Amniotic stem cell (primary cell): ENCODE data around the gene SRRM3.
"Not testable (repeated sequence)": the region's sequence is repeated elsewhere in the genome, so short reads cannot be mapped to it uniquely, and the experiment has no call there.

Source experiments
- DNase-seq: peaks from one replicate; lab custom pipeline; 2025; lab: John Stamatoyannopoulos, UW

Gene SRRM3

DNA sequence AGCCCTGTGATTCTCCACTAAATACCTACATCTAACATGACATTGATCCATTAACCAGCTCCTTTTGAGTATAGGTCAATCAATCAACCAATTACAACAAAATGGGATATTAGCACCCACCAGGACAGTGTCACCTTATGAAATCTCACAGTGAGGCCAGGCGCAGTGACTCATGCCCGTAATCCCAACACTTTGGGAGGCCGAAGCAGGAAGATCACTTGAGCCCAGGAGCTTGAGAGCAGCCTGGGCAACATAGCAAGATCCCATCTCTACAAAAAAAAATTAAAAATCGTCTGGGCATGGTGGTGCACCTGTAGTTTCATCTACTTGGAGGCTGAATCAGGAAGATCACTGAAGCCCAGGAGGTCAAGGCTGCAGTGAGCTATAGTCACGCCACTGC is 28.5 kb downstream of the SRRM3 start:
- no peak for DNase-seq

DNA sequence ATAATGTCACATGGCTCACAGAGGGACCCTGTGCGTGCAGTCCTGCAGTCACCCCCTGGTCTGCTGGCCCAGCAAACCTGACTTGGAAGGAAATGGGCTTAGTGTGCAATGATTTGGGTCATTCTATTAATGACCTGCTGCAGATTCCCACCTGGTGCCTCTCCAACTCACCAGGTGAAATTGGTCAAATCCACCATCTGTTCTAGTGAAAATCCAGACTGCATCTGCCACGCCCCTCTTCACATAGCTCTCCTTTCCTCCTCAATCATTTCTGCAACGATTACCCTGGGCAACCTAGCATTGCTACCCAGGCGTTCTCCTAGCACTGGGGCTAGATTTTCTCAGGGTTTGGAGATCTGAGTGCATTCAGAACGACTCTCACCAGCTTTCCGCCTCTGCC is 29.4 kb downstream of the SRRM3 start:
- DNase-seq = no peak

DNA sequence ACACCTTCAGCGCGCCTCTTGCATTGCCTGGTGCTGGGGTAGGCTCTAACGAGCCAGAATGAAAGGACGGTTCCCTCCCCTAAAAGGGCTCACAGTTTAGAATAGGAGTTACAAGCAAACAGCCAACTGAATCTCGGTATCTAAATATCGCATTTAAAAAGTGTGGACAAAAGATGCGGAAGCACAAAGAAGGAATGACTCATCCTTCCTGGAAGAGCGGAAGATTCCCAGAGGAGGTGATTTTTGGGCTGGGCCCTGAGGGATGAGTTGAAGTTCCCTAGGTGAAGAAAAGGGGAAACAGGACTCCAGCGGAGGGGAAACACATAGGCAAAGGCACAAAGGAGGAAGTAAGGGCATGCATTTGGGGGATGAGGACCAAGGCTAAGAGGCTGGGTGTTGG is 29.9 kb downstream of the SRRM3 start:
- no peak for DNase-seq

DNA sequence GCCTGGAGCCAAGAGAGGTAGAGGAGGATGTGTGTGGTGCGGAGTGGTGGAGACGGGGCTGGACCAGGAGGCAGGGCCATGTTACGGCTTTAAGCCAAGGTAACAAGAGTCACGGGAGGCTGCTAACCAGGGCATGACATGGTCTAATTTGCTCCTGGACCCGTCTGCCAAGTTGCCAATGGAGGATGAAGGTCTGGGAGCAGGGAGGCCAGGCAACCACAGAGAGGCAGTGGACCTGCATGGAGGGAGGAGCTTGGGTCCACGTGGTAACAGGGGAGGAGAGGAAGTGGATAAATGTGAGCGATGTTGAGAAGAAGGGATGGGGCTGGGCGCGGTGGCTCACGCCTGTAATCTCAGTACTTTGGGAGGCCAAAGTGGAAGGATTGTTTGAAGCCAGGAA is 31.0 kb downstream of the SRRM3 start:
- DNase-seq = no peak

DNA sequence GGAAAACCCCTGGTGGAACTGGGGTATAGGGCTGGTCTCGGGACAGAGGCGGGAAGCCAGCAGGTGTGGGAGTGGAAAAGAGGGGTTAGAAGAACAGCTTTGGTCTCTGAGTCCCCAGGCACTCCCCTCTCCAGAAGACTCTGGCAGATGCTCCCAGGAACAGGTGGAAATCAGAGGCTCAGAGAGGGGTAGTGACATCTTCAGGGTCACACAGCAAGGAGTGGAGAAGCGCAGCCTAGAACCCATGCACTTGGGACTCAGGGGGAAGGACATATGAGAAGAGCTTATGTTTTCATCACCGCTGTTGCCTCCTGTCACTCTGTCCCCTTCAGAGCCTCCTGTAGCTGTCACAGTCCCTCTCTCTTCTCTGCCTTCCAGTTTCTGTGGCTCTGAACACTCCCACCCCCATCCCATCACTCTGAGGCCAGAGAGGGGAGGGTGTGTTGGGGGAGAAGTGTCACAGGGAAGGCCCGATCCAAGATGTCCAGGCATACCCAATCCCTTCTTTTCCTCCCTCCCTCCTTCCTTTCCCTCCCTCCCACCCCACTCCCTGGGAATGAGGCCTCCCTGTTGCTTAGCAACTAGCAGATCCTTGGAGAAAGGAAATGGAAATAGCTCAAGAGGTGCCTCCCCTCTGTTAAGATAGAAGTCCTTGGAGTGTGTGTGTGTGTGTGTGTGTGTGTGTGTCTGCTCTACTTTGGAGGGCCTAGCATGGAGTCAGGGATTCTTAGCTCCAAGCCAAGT is 32.0 kb downstream of the SRRM3 start:
- DNase-seq = no peak

DNA sequence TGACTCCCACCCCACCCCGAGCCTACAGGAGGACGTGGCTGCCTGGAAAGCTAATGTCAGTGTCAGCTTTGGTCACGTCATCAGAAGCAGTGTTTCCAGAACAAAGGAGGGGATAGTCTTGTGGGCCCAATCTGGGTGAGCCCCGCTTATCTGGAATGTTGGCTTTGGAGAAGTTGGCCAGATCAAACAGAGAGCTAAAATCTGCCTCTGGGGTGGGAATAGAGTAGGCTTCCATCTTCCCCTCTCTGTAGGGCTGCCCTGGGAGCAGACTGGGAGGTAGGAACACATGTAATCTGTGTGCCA is 32.5 kb downstream of the SRRM3 start:
- DNase-seq = no peak

DNA sequence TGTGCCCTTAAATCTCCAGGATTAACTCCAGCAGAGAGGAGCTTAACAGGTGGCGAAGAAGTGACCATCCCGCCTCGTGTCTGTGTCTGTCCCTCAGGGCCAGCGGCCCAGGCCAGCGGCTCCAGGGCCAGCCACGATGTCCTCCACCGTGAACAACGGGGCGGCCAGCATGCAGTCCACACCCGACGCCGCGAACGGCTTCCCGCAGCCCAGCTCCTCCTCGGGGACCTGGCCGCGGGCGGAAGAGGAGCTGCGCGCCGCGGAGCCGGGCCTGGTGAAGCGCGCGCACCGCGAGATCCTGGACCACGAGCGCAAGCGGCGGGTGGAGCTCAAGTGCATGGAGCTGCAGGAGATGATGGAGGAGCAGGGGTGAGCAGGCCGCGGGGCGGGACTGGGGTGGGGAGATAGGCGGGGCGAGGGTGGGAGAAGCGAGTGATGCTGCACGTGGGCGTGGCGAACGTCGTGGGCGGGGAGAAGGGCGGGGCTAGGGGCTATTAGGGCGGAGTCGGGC is 33.3 kb downstream of the SRRM3 start:
- DNase-seq = no peak

DNA sequence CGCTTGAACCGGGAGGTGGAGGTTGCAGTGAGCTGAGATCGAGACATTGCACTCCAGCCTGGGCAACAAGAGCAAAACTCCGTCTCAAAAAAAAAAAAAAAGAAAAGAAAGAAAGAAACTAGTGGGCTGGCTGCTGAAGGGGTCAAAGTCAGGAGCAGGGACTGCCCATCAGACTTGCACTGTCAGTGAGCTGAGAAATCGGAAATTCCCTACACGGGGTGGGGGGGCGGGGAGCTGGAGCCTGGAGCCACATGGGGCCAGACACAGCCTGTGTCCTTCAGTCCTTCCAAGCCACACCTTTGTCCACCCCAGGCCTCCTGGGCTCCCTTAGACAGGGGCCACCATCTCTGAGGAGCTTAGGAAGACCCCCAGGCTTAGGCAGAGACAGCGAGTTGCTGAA is 34.5 kb downstream of the SRRM3 start:
- DNase-seq = no peak

DNA sequence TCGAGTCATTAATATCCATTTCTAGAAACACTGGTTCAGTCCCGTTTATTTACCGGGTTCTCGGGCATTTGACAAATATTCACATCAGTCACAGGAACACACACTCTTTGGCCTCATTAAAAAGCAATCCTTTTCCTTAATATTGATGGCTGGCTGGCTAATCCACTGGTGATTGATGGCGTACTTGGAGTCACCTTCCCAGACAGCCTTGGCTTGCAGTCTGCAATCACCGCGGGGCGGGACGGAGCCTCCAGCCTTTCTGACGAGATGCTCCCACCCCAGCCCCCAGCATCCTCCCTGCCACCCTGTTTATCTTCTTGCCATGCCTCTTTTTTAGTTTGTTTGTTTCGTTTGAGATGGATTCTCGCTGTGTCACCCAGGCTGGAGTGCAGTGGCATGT is 36.6 kb downstream of the SRRM3 start:
- DNase-seq = no peak

DNA sequence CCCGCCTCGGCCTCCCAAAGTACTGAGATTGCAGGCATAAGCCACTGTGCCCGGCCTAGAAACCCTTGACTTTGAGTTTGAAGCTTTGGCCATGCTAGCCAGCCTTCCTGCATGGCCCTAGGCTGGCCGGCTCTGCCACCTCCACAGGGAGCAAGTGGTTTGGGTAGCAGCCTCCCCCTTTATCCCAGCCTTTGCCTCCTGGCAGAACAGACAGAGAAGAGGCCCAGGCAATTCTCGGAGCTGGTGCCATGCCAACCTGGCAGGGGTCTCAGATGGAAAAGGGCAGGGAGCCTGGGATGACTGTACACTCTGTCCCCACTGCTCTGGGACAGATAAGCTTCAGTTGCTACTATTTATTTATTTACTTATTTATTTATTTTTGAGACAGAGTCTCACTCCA is 39.4 kb downstream of the SRRM3 start:
- no peak for DNase-seq

DNA sequence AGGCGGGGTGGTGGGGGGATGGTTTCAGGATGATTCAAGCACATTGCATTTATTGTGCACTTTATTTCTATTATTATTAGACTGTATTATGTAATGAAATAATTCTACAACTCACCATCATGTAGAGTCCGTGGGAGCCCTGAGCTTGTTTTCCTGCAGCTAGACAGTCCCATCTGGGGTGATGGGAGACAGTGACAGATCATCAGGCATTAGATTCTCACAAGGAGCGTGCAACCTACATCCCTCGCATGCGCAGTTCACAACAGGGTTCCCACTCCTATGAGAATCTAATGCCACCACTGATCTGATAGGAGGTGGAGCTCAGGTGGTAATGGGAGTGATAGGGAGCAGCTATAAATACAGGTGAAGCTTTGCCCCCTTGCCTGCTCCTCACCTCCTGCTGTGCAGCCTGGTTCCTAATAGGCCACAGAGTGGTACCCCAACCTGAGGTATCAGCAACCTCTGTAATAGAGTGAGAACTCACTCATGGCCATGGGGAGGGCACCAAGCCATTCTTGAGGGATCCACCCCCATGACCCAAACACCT is 40.9 kb downstream of the SRRM3 start:
- DNase-seq = not testable (repeated sequence)

DNA sequence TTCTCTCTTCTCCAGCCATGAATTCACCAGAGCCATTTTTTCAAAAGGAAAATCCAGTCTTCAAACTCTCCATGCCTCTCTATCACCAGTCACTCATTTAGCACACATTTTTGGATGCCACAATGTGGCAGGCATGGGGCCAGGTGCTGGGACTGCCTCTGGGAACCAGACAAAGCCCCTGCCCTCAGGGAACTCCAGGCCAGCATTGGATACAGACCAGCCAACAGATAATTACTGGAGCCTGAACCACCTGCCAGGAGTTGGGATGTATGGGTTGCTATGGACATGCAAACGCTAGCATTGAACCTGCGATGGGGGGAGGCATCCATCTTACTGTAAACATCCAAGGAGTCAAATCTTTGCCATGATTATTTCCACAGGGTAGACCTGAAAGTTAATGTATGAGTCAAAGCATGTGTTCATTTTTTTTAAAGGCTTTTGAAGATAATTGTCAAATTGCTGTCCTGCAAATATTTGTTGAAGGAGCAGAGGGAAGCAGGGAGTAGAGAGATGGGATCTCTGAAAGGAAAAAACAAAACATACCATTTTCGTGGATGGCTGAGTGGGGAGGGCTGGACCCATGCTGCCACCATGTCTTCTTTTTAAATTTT is 43.2 kb downstream of the SRRM3 start:
- no peak for DNase-seq

DNA sequence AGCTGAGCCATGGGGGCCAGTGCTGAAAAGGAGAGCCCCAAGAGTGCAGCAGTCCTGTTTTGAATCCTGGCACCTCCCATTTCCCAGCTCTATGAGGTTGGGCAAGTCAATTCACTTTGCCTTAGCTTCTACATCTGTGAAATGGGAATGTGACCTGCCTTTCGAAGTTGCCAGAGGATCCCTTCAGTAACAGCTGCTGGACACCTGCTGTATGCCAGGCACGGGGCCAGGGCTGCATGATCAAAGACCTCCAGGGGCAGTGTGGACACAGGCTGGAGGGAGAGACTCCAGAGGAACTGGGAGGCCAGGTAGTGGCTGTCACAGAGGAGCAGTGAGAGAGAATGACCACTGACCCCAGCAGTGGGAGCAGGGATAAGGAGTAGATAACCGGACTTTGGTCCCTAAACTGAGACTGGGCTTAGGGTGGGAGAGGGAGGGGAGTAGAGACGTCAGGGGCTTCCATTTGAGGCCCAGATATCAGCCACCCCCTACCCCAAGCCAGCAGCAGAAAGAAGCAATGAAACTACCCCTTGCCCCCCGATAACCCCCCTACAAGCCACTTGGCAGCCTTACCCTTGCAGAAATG is 45.2 kb downstream of the SRRM3 start:
- DNase-seq = no peak

DNA sequence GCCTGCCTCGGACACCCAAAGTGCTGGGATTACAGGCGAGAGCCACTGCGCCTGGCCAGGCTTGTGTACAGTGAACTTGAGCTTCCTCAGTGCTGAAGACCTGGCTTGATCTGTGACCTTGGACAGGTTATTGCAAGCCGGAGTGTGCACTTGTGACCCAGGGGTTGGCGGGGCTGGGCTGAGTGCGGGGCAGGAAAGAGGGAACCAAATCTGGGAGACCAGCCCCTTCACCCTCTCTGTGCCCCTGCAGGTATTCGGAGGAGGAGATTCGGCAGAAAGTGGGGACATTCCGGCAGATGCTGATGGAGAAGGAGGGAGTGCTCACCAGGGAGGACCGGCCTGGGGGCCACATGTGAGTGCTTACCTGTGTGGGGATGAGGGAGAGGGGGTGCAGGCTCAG is 46.2 kb downstream of the SRRM3 start:
- DNase-seq = no peak

DNA sequence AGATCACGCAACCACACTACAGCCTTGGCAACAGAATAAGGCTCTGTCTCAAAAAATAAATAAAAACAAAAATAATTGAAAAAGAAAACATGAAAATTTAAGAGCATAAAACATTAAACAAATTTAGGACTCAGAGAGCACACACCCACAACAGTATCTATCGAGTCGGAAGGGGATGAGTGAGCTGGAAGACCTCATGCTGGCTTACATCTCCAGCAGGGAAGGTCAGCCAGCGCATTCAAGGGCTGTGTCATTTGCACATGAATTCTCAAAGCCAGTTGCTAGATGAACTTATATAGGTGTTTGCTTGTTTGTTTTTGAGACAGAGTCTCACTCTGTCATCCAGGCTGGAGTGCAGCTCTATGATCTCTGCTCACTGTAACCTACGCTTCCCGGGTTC is 50.3 kb downstream of the SRRM3 start:
- DNase-seq = no peak

DNA sequence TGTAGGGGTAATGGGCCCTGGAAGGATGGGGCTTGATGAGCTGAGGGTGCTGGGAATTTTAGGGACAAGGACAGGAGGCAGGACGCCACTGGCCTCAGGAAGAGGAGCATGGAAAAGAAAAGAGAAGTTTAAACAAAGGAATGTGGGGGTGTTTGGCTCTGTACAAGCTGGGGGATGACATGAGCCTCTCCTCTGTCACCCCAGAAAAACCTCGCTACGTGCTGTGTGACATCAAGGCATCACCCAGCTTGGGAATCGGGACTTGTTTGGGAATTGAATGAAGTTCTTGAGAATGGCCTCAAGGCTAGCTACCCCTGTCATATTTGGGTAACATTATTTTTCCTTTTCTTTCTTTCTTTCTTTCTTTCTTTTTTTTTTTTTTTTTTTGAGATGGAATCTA is 53.1 kb downstream of the SRRM3 start:
- DNase-seq = no peak

DNA sequence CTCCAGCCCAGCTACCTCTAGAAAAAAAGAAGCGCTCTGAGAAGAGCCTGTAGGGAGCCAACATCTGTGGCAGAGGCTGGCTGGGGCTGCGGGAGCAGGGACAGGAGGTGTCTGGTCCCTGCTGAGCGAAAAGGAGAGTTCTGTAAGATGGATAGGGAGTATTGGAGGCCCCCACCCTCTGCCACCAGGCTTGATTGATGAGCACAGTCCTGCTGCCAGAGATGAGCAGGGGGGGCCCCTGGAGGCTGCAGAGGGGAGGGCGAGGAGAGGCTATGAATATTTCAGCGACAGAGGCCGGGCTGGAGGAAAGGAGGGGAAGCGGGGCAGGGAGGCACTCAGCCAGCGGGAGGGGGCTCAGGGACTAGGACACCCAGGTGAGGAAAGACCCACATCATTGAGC is 56.3 kb downstream of the SRRM3 start:
- no peak for DNase-seq

DNA sequence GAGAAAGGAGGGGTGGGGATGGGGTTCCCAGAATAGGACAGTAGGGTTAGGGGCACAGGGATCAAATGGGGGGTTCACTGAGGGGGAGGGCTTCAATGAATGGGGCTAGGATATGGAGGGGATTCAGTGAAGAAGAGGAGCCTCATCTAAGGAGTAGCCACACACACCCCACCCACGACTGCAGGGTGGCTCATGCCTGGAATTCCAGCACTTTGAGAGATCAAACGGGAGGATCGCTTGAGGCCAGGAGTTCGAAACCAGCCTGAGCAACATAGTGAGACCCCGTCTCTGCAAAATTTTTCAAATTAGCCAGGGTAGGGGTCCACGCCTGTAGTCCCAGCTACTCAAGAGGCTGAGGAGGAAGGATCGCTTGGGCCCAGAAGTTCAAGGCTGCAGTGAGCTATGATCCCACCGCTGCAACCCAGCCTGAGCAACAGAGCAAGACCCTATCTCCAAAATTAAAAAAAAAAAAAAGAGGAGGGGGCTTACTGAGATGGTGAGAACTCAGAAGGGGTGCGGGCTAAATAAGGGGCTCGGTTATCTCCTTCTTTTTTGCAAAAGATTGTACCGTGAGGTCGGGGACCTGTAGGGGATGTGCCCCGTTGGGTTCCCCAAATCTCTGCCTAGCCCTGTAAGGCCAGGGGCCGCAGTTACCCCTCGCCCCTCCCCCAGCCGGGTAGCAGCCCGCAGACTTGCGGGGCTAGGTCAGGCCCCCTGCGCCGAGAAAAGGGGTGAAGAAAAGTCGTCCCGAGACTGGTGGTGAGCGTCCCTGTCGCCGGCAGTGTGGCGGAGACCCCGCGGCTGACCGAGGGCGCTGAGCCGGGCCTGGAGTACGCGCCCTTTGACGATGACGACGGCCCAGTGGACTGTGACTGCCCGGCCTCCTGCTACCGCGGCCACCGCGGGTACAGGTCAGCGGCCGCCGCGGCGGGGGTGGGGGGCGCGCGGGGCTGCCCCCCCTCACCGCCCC is 57.7 kb downstream of the SRRM3 start:
- DNase-seq = no peak

DNA sequence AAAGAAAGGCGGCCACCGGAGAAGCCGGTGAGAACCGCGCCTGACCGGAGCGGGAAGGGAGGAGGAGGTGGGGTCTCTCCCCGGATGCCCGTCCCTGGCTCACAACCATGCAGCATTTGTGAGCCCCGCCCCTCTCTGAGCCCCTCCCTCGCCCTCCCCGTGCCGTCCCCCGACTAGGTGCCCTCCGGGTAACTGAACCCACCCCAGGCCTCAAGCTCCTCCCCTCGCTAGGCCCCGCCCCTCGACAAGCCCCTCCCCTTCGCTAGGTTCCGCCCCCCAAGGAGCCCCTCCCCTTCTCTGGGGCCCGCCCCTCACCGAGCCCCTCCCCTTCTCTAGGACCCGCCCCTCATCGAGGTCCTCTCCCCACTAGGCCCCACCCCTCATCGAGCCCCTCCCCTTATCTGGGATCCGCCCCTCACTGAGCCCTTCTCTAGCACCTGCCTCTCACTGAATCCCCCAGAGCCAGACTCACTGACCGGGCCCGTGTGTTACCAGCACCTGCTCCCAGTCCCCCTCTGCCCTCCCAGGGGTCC is 58.5 kb downstream of the SRRM3 start:
- DNase-seq = no peak

DNA sequence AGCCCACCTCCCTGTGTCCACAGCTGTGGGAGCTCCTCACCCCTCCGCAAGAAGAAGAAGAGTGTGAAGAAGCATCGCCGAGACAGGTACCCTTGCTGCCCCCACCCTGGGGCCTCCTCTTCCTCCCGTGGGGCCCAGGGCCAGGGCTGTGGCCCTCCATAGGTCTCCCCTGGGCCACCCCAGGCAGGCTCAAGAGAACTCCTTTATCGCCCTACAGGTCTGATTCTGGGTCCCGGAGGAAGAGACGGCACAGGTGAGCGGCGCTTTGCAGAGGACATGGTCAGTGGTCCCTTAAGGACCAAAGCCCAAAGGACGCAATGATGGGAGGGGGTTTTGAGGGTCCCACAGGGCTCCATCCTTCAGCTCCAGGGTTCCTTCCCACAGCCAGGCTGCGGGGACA is 59.6 kb downstream of the SRRM3 start:
- no peak for DNase-seq

DNA sequence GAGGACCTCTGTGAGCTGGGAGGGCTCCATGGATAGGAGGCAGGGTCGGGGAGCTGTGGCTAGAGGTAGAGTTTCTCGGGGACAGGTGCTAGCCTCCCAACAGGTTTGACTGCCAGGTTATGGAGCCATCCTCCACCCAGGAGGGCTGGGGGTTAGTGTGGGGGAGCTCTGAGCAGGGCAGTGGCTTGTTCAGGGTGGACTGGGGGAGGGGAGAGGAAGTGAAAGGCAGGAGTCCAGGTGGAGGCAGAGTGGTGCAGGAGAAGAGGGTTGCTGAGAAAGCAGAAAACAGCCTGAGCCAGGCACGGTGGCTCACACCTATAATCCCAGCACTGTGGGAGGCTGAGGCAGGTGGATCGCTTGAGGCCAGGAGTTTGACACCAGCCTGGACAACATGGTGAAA is 60.2 kb downstream of the SRRM3 start:
- DNase-seq = no peak
